GM18870 (cell line): ENCODE results near the gene CTNNBL1.

Experiments
- ATAC-seq: cut with Tn5 transposase; IDR thresholded peaks from one replicate; pipeline ENCODE4 v1.9.1; 2021; ENCODE audit warnings: moderate library complexity; ENCODE audit not compliant: unreplicated experiment

Gene CTNNBL1

DNA sequence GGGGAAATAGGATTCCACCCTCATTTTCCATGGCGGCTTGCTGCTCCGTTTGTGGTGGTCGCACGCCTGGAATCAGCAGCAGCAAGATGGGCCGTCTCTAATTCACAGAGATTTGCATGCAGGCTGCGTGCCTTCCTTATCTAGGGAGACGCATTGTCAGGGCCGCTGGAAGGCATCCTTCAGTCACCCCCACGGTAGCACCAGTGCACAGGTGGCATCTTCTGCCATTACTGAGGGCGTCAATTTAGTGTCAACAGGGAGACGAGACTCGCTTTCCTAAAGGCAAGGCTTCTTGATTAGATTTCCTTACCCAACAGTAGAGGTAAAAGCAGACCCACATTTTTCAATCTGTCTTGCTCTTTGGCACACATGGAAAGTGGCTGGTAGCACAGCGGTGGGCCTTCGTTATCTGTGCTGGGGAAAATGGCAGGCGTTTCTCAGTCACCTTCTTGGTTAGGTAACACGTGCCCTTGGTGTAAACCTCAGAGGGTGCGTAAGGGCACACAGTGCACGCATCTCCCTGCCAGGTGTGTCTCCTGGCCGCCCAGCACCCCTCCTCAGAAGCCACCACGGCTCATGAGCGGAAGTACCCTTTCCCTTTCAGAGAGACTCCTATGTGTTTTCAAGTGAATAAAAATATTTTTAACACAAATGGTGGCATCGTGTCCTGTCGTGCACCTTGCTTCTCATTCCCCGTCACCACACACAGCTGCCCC is 181.8 kb downstream of the CTNNBL1 start:
- ATAC-seq: no peak

DNA sequence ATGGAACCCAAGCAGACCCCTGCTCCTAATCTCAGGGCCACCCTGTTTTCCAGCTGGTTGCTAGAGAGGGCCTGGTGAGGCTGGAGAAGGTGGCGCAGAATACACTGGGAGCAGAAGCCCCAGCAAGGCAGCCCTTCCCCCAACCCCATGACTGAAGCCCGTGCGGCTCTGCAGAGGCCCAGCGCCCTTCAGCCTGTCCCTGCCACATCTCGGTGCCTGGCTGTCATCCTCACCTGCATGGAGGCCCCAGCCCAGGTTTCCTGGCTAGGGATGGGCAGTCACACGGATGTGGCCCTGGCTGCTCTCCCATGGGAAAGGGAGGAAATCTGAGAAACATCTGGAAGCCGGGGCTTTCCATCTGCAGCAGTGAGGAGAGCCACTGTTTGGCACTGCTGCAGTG is 183.0 kb downstream of the CTNNBL1 start:
- ATAC-seq: no peak

DNA sequence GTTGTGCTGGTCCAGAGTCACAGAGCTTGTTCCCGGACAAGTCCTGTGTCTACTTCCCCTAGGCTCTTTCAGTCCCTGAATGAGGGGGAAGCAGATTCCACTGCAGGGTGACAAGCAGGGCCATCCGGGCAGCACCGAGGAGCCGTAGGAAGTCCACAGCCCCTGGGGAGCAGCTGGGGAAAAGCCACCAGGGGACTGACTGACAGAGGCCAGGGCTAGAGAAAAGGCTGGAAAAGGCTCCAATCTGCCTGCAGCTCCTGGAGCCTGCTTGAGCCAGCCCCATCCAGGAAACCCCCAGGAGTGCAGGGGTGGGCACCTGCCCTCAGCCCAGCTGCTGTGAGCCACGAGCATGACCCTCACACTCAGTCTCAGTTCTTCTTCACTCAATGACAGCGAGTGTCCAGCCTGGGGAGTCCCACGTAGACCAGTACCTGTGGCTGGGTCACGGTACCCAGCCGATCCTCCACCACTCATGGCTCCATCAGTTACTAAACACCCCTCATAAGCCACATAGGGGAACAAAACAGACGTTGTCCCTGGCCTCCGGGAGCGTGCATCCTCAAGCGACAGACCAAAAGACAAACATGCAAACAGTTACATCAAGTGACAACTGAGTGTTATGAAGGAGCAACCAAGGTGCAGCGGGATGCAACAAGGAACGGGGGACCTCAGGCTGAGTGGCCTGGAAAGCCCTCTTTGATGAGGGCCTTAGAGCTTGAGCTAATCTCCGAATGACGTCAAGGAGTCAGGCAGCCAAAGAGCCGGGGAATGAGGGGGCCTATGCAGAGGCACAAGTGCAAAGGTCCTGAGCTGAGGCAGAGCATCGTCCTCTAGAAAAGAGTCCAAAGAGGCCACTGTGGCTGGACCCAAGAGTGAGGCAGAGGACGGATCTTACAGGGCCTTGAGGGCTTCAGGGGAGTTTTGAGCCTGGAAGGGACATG is 184.3 kb downstream of the CTNNBL1 start:
- no peak for ATAC-seq

DNA sequence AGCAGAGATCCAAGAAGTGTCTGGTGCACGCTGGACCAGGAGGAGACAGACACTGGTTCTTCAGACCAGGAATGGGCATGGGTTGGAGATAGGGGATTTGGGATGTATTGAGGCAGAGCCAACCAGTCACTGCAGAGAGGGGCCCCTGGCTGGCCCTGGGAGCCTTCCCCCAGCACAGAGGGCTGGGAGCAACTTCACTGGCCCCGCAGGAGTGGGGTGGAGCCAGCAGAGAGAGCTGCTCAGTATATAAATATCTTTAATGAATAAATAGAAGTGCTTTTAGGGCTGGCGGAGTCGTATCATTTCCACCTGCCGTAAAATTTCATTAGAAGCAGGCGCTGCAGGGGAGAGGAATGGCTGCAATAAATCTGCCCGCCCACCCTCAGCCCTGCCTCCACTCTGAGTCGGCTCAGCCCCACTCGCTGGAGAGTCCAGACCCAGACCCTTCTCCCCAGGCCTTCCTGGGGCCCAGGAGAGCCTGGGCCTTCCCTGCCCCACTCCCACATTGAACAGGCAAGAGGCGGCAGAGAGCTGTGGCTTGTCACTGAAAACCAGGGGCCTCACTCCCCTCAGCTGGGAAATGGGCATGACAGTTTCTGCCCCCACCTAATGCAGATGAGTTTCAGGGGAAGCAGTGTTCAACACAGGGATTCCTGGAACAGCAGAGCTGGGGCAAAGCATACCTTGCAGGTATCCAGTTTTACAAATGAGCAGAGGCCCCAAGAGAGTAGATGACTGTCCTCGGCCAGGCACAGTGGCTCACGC is 185.2 kb downstream of the CTNNBL1 start:
- ATAC-seq: no peak

DNA sequence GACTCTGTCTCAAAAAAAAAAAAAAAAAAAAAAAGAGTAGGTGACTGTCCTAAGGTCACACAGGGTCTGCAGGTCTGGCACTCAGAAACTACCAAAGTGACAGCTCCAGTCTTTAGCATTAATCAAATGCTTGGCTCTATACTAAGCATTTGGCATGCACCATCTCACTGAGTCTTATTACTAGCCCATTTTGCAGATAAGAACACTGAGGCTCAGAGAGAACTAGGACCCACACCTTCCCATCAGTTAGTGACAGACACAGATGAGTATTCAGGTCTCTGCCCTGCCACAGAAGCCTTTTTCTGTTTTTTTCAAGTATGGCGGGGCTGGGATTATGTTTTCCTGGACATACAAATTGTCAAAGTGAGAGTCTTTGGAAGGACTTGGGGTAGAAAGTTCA is 186.0 kb downstream of the CTNNBL1 start:
- ATAC-seq: no peak

DNA sequence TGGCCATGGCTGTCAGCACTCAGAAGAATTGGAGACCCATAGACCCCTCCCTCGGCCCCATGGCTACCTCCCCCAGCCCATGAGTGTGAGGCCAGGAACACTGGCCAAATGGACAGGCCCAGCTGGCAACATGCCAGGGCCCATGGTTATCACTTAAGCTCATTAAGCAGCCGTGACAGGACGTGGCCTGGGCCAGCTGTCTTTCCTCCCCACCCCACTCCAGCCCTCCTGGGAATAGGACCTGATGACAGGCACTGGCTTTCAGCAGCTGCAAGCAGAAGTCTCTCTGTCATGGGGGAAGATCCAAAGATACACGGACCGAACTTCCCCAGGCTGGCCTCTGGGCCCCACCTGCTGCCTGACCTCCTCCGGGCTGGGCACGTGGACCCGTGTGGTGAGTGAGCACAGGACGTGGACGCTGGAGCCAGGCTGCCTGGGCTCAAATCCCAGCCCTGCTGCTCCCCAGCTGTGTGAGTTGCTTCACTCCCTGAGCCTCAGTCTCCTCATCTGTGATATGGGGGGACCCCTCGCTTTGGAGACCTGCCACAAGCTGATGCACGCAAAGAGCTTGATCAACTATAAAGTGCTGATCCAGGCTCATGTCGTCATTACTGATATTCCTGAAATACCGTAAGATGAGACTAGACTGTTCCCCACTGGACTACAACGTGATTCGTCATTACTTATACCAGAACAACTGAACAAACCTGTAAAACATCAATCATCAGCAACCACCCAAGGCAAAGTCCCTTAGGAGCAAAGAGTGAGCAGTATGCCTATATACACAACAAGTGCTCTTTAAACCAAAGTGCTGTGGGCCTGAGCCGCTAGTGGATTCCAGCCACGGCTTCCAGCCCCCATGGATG is 187.1 kb downstream of the CTNNBL1 start:
- ATAC-seq: no peak

DNA sequence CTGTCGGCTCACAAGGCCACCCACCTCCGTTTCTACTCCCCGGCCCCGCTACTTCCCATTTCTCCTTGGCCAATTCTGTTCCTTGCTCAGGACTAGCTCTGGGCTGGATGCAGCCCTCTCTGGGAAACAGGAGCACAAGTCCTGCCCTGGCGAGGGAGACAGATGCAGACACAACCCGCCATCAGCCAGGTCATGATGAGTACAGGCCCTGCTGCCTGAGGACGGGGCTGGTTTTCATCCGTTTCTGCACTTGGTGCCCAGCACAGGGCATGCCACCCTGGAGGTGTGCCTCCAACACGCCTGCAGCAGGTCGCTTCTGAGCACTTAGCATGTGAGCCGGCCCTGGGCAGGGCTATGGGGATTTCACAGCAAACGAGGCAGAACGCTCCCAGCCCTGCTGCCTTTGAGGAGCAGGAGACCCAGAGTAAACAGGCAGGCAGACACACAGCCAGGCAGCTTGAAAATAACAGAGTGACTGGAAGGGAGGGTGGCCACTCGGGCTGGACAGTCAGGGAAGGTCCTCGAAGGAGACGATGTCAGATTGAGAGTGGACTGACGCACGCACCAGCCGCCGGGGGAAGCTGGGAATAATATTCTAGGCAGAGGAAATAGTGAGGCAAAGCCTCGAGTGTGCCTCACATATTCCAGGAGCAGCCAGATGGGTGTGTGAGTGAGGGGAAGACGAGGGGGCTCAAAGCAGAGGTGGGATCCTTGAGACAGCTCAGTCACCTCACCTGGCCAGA is 187.9 kb downstream of the CTNNBL1 start:
- no peak for ATAC-seq

DNA sequence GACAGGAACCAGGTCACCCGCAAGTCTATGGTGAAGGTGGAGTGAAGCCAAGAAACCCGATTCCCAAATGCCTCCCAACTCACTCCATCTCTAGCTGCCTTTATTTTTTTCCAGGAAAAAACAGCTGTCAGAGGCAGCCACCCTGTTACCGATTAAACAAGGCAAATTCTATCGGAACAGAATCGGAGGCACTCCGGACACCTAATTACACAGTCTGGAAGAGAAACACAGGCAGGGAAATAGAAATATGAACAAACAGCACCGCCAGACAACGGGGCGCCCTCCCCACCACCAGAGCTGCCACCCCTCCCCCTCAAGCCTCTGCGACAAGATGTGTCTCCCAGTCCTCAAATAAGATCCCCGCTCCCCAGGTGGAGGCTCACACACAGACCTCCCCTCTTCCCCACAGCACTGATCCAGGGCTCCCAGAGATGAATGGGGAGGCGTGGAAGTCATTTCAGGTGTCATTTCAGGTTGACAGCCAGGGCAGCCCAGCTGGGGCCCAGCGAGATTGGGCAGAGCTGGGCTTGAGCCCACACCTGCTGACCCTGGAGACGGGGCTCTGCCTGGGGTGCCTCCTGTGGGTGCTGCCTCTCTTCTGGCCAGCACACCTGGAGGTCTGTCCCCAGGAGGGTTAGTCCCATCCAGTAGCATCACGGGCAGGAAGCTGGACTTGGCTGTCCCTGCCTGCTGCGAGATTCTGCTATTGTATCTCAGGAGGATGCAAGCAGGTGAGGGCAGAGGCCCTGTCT is 189.3 kb downstream of the CTNNBL1 start:
- ATAC-seq: no peak

DNA sequence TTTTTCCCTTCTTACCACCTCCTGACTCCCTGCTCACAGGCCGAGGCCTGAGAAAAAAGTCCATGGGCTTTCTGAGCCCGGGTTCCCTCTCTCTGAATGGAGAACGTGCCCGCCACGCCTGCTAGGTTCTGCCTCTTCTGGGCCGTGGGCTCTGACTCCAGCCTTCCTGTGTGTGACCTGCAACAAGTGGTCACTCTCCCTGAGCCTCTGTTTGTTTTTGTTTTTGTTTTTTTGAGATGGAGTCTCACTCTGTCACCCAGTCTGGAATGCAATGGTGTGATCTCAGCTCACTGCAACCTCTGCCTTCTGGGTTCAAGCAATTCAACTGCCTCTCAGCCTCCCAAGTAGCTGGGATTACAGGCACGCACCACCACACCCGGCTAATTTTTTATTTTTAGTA is 191.2 kb downstream of the CTNNBL1 start:
- ATAC-seq: no peak

DNA sequence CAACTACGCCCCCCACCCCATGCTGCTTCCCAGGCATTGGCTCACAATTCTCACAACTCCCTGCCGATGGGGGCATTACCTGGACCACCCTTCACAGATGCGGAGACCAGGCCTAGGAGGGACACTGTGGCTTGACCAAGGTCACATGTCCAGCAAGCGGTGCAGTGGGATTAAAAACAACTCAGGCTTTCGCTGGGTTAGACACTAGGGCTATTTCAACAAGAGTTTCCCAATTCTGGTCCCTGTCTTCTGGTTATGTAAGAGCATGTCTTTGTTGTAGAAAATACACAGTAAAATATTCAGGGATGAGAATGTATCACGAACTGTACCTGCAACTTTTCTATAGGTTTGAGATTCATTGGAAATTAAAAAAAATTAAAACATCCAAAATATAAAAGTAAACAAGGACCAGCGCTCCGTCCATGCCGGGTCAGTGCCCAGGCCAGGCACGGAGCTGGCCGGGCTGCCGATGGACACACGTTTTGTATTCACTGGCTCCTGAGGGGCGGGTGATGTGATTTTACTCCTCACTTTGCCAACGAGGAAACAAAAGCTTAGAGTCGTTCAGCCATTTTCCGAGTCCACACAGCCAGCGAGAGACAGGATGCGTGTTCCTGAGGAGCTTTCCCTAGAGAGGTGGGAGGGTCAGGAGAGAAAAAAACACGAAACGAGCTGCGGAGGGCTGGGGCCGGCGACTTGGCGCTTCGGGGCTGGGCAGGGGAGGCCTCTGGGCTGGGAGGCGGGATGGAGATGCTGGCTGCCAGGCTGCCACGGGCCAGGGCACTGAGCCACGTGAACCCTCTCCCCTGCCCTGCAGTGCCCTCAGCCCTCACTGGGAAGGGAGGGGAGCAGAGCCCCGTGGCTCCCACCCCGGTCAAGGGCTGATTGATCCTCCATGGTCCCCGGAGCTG is 192.0 kb downstream of the CTNNBL1 start:
- ATAC-seq: no peak

DNA sequence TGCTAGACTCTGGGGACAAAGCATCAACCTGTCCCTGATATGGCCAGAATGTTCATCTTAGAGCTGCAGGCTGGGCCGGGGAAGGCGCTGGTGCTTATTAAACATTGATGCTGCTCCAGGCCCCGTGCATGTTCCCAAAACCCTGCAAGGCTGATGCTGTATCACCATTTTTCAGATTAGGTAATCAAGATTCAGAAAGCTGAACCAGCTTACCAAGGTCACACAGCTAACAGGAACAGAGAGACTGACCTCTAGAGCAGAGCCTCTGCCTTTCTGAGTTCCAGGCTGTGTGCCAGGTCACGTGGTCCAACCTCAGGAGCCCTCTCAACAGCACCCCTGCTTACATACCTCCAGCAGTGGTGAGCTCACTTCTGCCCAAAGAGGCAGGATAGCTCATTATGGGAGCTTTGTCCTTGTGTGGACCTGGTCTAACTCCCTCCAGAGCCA is 193.0 kb downstream of the CTNNBL1 start:
- ATAC-seq: no peak

DNA sequence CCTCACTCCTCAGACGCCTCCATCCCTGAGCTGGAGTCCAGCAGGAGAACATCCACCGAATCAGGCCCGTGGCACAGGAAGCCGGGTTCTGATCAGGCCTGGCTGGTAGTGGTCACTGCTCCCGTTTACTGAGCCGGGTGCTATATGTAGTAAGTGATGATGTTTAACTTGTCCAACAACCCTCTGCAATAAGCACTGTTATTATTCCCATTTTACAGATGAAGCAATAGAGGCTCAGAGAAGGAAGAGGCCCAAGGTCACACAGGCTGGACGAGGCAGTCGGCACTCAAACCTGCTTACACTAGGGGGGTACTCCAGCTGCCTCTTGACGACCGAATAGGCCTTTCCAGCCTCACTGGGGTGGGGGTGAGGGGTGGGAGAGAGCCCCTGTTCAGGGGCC is 194.8 kb downstream of the CTNNBL1 start:
- ATAC-seq: no peak

DNA sequence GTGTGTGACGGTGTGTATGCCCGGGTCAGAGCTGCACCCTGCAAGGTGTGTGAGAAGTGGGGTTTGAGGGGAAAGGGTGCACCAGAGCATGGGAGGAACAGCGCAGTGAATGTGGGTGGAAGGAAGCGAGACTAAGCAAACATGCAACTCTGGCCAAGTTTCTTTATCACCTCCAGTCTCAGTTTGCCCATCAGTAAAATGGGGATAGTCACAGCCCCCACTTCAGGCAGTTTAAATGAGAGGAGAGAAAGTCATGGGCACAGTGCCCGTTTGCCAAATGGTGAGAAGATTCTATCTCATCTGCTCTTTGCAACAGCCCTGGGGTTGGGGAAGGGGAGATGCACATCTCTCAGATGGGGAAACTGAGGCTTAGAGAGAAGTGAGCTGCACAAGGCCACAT is 196.3 kb downstream of the CTNNBL1 start:
- ATAC-seq: no peak

DNA sequence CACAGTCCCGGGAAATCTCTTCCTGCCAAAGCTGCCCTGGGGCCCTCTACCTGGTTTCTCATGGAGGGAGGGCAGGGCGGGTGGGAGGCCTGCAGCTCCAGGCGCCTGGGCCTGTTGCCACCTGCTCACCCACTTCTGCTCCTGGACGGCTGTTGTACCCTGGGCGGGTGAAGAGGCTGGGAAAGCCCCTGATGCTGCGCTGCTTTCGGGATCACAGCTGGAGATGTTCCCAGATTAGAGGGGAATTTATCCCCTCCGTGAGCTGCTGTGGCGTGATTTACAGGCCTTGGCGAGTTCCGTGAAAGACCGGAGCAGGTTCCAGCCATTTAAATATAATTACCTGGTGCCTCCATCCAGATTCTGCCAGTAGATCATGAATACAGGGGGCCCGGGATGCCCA is 196.8 kb downstream of the CTNNBL1 start:
- no peak for ATAC-seq

DNA sequence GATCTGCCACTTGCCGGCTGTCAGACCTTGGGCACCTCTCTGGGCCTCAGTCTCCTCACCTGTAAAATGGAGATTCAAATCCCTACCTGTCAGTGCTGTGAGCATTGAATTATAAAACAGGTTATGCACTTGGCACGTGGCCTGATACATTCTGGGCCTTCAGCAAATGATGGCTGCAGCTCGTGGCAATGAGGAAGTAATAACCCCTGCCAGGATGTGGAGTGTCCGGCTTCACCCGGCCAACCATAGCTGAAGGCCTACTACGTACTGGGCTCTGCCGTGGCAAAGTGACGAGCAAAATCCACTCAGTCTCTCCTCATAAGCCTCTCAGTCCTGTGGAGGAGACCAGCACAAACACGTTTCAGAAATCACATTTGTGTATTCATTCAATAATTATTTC is 198.2 kb downstream of the CTNNBL1 start:
- no peak for ATAC-seq

DNA sequence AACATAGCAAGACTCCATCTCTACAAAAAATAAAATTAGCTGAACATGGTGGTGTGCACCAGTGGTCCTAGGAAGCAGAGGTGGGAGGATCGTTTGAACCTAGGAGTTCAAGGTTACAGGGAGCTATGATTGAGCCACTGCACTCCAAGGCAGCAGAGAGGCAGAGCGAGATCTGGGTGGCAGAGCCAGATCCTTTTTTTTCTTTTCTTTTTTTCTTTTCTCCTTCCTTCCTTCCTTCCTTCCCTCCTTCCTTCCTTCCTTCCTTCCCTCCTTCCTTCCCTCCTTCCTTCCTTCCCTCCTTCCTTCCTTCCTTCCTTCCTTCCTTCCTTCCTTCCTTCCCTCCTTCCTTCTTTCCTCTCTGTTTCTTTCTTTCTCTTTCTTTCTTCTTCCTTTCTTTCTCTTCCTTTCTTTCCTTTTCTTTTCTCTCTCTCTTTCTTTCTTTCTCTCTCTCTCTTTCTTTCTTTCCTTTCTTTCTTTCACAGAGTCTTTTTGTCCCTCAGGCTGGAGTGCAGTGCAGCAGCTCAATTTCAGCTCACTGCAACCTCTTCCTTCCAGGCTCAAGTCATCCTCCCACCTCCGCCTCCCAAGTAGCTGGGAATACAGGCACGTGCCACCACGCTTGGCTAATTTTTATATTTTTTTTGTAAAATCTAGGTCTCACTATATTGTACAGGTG is 199.9 kb downstream of the CTNNBL1 start:
- no peak for ATAC-seq

DNA sequence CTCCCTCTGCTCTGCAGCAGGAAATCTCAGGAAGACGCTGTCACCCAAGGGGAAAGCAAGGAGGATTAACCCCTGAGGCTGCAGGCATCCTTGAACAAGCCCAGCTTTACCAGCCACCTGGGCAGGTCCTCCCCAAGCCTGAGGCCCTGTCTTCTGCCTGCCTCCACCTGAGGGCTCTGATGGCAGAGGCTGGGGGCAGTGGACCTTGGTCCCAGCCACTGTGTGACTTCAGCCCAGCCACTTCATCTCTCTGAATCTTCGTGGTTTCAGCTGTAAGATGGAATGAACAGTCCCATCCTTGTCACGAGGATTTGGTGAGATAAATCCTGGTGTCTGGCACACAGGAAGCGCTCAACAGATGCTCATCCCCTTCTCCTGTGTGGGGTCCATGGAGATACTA is 200.6 kb downstream of the CTNNBL1 start:
- no peak for ATAC-seq

DNA sequence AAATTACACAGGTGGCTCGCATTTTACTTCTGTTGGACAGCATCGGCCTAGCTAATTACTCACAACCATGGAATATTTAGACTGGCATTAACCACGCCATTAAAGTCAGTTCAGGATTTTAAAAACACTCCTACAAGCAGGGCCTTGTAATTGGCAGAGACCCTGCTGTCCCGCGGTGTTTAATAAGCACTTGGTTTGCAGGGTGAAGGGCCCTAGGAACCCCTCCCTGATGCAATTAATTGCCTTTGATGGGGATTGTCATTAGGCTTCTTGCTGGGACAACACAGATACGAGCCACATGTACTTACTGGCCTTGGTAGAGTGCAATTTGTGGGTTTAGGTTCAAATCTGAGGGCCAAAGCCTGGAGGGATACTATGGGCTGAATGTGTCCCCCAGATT is 201.3 kb downstream of the CTNNBL1 start:
- no peak for ATAC-seq
